ENCODE measurements around the gene VTI1A.

The VTI1A gene

GRCh38 chr10:112767156-112767555, 320.1 kb downstream of the VTI1A start:
- no peak for DNase-seq

- DNase-seq: no peak
Measured at GRCh38 chr10:112768121-112768520, 321.1 kb downstream of the VTI1A start.

- DNase-seq: no peak
Measured at GRCh38 chr10:112769081-112769480, 322.1 kb downstream of the VTI1A start.

- no peak for DNase-seq
Measured at GRCh38 chr10:112769611-112770370, 322.8 kb downstream of the VTI1A start.

GRCh38 chr10:112771733-112772132, 324.7 kb downstream of the VTI1A start:
- DNase-seq: no peak

- no peak for DNase-seq
Measured at GRCh38 chr10:112773783-112774182, 326.8 kb downstream of the VTI1A start.

- no peak for DNase-seq
Measured at GRCh38 chr10:112774210-112774609, 327.2 kb downstream of the VTI1A start.

- DNase-seq: no peak
Measured at GRCh38 chr10:112774798-112775197, 327.8 kb downstream of the VTI1A start.

- DNase-seq: no peak
Measured at GRCh38 chr10:112775381-112775780, 328.4 kb downstream of the VTI1A start.

GRCh38 chr10:112775892-112776674, 329.1 kb downstream of the VTI1A start:
- DNase-seq: no peak

- no peak for DNase-seq
Measured at GRCh38 chr10:112778579-112778978, 331.6 kb downstream of the VTI1A start.

GRCh38 chr10:112779025-112779770, 332.2 kb downstream of the VTI1A start:
- DNase-seq: no peak

- no peak for DNase-seq
Measured at GRCh38 chr10:112782200-112782907, 335.3 kb downstream of the VTI1A start.

- DNase-seq: no peak
Measured at GRCh38 chr10:112783351-112784021, 336.5 kb downstream of the VTI1A start.

GRCh38 chr10:112784022-112784461, 337.0 kb downstream of the VTI1A start:
- DNase-seq: no peak

GRCh38 chr10:112785089-112785488, 338.1 kb downstream of the VTI1A start:
- DNase-seq: no peak

- no peak for DNase-seq
Measured at GRCh38 chr10:112789248-112789647, 342.2 kb downstream of the VTI1A start.

- no peak for DNase-seq
Measured at GRCh38 chr10:112790030-112790429, 343.0 kb downstream of the VTI1A start.

GRCh38 chr10:112790921-112791320, 343.9 kb downstream of the VTI1A start:
- DNase-seq: no peak

GRCh38 chr10:112791447-112791846, 344.4 kb downstream of the VTI1A start:
- DNase-seq: no peak

- DNase-seq: no peak
Measured at GRCh38 chr10:112792487-112793201, 345.6 kb downstream of the VTI1A start.
